ENCODE results near the gene EMID1.

The EMID1 gene

DNA sequence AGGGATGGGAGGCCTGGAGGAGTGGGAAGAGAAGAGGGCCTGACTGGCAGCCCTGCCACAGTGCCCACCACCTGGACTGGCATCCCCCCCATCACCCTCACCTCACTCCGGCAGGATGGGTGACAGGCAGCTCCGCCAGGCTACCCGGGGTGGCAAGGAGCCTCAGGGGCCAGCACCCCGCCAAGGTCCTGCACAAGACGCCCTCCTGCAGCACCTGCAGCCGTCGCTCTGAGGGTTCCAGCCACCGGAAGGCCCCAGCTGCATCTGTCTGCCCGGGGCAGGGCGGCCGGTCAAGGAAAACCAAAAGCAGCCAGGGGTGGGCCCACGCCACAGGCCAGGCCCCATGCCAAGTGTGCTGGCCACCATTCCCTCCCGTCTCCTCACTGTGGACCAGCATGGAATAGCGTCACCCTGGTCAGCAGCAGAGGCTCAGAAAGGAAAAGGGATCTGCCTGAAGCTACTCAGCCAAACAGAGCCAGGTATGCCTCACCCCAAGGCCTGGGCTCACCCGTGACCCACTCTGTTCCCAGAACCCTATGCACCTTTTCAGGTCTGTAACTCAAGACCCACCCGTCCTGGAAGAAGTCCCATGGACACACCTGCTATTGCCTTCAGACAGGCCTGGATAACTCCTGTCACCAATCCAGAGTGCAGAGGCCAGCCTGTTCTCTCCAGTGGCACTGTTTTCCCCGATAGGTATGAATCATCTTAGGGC is 55.1 kb downstream of the EMID1 start:
- DNase-seq (ENCODE audit: low spot score), result peak; percentile 63

DNA sequence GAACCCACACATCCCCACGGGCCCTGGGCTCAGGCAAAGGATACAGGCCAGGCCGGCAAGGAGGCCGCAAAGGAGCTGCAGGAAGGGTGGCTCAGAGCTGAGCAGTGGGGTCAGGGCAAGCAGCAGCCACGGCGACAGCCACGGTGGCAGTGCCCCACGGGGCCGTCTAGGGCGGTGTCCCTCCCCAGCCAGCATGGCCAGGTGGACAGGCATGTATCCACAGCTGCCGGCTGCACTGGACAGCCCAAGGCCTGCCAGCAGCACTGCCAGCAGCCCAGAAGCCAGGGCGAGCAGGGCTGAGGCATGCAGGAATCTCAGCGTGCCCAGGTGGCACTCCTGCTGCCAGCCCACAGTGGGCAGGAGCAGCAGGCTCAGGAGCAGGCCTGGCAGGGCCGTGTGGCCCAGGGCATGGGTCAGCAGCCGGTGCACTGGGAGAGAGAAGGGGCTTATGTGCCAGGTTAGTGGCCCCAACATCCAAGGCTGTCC is 58.1 kb downstream of the EMID1 start:
- peak; percentile 58 for DNase-seq (ENCODE audit: low spot score)

- peak; percentile 53 for DNase-seq (ENCODE audit: low spot score)
Observed at GRCh38 chr22:29265305-29265704, 59.6 kb downstream of the EMID1 start.

GRCh38 chr22:29265929-29266328 is 60.2 kb downstream of the EMID1 start:
- DNase-seq (ENCODE audit: low spot score), result no peak

DNA sequence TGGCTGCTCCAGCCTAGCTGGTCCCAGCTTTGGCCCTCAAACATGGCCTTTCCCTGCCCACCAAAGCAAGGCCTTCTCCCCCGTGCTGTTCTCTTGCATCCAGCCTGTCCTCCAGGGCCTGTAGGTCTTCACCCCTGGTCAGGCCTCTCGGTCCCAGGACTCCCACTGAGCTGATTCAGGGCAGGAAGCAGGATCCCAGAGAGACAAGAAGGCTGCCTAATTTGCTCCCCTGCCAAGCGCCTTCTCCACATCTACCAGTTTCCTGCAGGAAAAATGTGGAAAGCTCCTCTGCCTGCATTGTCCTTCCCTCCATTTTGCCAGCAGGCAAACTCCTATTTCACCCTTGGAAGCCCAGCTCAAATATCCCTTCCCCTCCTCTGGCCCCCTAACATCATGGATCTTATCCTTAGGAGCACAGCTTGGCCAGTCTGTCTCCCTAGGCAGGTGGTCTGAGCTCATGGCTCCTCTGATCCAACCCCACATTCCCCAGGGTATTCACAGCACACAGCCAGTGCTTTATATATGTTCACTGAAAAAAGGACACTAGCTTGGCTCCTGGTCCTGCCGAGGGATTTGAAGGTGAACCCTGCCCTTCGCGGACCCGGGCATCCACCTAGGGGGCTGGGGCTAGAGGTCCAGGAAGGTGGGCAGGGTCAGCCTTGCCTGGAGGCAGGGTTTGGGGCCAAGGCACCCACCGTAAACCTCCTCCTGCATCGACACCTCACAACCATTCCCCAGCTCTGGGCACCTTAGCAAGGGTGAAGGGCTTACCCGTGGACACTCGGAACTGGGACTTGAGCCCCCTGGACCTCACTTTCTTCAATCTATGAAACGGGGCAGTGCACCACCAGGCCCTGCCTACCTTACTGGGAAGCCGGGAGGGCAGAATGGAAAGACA is 61.1 kb downstream of the EMID1 start:
- DNase-seq (ENCODE audit: low spot score), result no peak

GRCh38 chr22:29267462-29267857 is 61.8 kb downstream of the EMID1 start:
- no peak for DNase-seq (ENCODE audit: low spot score)

GRCh38 chr22:29267858-29268510 is 62.3 kb downstream of the EMID1 start, which contains the start of the genes EWSR1 and RHBDD3:
EWSR1 (plus strand) TSS chr22:29268268; CDS start chr22:29268337, 69 bp downstream.
RHBDD3 (minus strand) TSS chr22:29267981; CDS start chr22:29265626, 2,355 bp downstream.
- peak; percentile 98 for DNase-seq (ENCODE audit: low spot score)

- DNase-seq (ENCODE audit: low spot score), result peak; percentile 85
Observed at GRCh38 chr22:29268511-29269229, 63.0 kb downstream of the EMID1 start.

- DNase-seq (ENCODE audit: low spot score), result no peak
Observed at GRCh38 chr22:29269230-29269604, 63.5 kb downstream of the EMID1 start.

GRCh38 chr22:29269731-29270474 is 64.2 kb downstream of the EMID1 start:
- DNase-seq (ENCODE audit: low spot score), result no peak

GRCh38 chr22:29270475-29271271 is 65.0 kb downstream of the EMID1 start:
- no peak for DNase-seq (ENCODE audit: low spot score)

DNA sequence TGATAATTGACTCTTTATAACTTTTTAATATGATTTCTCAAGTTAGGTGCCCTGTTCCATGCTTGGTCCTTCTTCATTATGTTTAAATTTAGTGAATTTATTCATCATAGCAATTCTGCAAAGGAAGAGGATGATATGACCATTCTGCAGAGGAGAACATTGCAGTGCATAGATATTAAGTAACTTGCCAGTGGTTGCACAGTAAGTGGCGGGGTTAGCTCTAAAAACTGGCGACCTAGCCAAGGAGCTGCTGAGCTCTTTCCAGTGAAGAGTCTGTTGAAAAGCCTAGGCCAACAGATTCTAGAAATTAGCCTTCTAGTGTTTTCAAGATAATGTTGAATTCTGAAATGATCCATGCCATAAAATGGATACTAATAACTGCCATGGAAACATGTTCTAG is 66.9 kb downstream of the EMID1 start:
- DNase-seq (ENCODE audit: low spot score), result no peak

- no peak for DNase-seq (ENCODE audit: low spot score)
Observed at GRCh38 chr22:29275167-29275566, 69.5 kb downstream of the EMID1 start.

- DNase-seq (ENCODE audit: low spot score), result no peak
Observed at GRCh38 chr22:29275819-29276565, 70.3 kb downstream of the EMID1 start.

- no peak for DNase-seq (ENCODE audit: low spot score)
Observed at GRCh38 chr22:29277927-29278326, 72.2 kb downstream of the EMID1 start.

DNA sequence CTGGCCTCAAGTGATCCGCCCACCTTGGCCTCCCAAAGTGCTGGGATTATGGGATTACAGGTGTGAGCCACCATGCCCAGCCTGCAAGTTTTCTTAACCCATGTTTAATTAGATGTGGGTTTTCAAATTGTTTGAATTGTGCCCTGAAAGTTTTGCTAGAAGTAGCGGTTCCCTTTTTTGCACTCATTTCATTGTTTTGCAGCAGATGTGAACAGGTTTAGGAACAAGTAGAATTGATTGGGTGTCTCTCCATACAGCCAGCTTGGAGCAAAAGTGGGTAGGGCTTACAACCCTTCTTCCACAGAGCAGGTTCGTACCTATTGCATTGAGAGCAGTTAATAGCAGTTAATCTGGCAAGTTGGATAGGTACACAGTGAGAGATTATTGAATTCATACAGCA is 78.5 kb downstream of the EMID1 start:
- no peak for DNase-seq (ENCODE audit: low spot score)

- DNase-seq (ENCODE audit: low spot score), result no peak
Observed at GRCh38 chr22:29288837-29289236, 83.1 kb downstream of the EMID1 start.

DNA sequence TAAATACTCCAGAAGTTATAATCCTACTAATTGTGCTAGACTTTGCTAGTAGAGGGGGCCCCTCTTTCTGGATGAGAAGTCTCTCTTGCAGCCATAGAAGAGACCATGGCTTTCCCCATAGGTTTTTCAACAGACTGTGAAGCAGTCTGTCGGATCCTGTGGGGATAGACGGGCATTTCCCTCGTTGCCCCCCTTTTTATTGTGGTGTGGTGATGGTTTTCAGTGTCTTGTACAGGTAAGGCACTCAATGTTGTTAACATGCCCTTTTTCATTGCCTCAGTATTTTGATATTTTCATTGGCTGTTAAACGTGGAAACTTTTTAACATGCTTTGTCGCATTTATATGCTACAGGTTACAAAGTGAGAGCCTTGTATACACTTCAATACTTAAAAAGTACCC is 84.4 kb downstream of the EMID1 start:
- no peak for DNase-seq (ENCODE audit: low spot score)

- DNase-seq (ENCODE audit: low spot score), result no peak
Observed at GRCh38 chr22:29291215-29291614, 85.5 kb downstream of the EMID1 start.

Data from left forelimb (tissue), 1 donor.